Hepatocyte (in vitro differentiated cells): ENCODE data around the gene CCR9.

Experiments used
- EZH2 ChIP-seq: fragments of 200-600 bp; sonication (generic); IDR thresholded peaks from 2 replicates; pipeline ENCODE4 v1.6.1; 2016; ENCODE audit warnings: antibody characterized with exemption, mild to moderate bottlenecking, borderline replicate concordance
- TF ChIP-seq, protein P1 (sequence below): fragments of 200-600 bp; sonication (generic); IDR thresholded peaks from 2 replicates; pipeline ENCODE4 v1.5.1; 2016; ENCODE audit warnings: antibody characterized with exemption, mild to moderate bottlenecking; ENCODE audit not compliant: poor library complexity

DNA sequence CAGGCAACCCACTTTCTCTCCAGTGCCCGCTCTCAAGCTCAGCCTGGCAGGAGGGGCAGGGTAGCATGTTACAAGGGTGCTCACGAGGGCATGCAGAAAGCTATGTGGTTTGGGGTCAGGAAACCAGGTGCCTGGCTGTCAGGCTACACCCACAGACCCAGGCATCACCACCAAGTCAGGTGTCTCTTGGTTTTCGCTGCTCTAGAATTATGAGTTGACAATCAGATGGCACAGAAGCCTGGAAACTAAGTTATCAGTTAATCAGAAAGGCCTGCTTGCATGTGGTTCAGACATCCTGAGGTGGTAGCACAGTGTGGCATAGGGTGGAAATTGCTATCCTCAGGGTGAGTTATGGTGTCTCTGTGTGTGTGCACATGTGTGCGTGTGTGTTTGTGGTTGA is 16.2 kb upstream of the CCR9 start:
- TF ChIP-seq, protein P1, sequence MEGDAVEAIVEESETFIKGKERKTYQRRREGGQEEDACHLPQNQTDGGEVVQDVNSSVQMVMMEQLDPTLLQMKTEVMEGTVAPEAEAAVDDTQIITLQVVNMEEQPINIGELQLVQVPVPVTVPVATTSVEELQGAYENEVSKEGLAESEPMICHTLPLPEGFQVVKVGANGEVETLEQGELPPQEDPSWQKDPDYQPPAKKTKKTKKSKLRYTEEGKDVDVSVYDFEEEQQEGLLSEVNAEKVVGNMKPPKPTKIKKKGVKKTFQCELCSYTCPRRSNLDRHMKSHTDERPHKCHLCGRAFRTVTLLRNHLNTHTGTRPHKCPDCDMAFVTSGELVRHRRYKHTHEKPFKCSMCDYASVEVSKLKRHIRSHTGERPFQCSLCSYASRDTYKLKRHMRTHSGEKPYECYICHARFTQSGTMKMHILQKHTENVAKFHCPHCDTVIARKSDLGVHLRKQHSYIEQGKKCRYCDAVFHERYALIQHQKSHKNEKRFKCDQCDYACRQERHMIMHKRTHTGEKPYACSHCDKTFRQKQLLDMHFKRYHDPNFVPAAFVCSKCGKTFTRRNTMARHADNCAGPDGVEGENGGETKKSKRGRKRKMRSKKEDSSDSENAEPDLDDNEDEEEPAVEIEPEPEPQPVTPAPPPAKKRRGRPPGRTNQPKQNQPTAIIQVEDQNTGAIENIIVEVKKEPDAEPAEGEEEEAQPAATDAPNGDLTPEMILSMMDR = no peak
- no peak for TF ChIP-seq EZH2
